CD4-positive, alpha-beta T cell treated with Interleukin-1 beta for 1 hour (primary cell): ENCODE results near the gene CSPG4.
A peak's percentile ranks its signal among the peaks of the same experiment; 100 is the strongest.
"Not testable (repeated sequence)": the region's sequence is repeated elsewhere in the genome, so short reads cannot be mapped to it uniquely, and the experiment has no call there.

ENCODE experiments used
- DNase-seq, 2 donors: peaks; one replicate each; pipeline ENCODE4 v3.0.0-alpha.2; 2020 to 2022

CSPG4 gene

DNA sequence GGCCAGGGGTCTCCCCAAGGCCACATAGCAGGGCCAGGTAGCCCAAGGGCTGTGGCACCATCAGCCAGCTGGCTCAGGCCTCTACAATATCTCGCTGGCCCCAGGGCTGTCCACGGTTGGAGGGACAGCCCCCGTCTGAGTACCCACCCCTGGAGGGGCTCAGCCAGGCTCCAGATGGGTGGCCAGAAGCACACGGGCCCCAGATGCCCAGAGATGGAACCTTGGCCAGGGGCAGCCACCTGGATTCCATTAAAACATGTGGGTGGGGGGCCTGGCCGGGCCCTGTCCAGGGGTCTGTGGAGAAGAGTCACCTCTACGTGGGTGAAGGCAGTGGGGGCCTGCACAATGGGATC, 8.4 kb downstream of the CSPG4 start:
- DNase-seq = no peak

DNA sequence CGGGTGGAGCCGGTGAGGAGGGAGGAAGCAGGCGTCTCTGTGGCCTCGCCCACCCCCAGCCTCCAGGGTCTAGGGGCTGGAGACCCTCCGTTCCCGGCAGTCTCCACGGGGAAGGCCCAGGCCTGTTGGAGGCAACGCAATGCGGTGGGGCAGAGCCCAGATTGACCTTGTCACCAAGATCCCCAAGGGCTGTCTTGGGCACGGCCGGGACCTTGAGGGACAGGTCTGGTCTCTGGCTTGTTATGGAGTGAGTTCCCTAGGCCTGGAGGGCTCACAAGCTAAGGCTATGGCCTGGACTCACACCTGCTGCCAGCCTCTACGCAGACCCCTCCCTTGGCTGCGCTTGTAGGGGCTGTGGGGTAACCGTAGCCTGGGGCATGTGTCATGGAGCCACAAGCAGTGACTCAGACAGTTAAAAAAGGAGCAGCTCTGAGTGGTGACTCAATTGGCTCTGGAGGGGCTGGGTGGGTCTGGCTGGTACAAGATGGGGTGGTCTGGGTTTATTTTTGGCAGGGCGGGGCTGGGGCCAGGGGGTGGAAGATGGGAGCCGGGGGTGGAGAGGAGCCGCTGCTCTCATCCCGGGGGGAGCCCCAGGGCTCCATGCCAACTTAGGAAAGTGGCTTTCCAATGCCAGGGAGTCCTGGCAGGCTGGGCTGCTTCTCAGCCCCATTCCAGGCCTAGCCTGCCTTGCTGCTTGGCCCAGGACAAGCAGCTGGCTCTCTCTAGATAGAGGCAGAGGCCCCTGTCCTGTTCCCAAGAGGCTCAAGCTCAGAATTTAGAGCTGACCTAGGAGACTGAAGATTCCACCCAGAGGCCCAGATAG, 9.0 kb downstream of the CSPG4 start:
- DNase-seq = not testable (repeated sequence)

DNA sequence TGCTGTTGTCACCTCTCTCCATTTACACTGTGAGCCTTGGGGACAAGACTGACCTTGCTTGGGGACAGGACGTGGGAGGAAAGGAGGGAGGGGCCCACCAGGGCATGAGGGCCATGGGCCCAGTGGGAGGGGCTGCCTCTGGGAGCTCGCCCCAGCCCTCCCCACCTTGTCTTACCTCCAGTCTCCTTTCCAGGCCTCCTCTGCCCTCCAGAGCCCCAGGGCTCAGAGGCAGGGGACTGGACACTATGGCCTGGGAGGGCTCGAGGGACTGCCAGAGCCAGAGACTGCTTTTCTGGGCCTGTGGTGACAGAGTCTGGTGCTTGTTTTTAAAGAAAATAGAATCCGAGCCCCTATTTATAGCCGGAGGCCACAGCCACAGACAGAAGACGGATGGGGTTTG, 10.2 kb downstream of the CSPG4 start:
- DNase-seq = no peak

DNA sequence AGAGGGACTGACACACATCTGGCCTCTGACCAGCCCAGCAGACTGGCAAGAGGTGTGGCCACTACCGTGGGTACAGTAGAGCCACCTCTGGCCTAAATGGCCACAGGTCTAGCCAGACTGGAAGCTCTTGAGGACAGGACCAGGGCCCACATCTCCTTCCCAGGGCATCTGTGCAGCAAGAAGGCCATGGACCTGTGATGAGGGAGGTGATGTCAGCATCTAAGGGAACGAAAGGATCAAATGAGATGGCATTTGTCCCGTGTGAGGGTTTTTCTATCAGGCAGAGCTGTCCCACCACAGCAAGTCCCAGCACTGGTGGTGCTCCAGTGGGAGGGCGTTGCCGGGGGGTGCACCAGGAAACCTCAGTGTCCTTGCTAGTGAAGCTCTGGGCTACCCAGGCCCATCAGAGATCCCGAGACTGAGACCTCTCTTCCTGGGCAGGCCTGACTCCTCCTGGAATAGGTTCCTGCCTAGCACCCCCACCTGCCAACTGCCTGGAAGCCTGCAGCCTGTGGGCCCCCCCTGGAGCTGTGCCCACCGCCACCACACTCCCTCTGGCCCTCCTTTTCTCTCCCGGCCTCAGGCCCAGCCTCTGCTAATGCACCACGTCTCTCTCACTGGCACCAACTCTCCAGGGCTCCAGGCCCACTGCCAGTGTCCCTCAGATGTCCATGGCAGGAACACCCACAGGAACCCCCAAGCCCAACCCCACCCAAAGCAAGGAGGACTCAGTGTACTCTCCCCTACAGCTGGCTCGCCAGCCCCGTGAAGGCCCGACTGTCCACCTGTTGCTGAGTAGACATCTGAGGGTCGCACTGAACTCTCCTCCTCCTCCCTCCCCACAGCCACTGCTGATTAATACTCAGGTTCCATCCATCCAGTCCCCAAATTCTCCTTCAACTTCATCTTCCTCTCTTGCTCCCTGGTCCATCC, 11.3 kb downstream of the CSPG4 start:
- DNase-seq = not testable (repeated sequence)

DNA sequence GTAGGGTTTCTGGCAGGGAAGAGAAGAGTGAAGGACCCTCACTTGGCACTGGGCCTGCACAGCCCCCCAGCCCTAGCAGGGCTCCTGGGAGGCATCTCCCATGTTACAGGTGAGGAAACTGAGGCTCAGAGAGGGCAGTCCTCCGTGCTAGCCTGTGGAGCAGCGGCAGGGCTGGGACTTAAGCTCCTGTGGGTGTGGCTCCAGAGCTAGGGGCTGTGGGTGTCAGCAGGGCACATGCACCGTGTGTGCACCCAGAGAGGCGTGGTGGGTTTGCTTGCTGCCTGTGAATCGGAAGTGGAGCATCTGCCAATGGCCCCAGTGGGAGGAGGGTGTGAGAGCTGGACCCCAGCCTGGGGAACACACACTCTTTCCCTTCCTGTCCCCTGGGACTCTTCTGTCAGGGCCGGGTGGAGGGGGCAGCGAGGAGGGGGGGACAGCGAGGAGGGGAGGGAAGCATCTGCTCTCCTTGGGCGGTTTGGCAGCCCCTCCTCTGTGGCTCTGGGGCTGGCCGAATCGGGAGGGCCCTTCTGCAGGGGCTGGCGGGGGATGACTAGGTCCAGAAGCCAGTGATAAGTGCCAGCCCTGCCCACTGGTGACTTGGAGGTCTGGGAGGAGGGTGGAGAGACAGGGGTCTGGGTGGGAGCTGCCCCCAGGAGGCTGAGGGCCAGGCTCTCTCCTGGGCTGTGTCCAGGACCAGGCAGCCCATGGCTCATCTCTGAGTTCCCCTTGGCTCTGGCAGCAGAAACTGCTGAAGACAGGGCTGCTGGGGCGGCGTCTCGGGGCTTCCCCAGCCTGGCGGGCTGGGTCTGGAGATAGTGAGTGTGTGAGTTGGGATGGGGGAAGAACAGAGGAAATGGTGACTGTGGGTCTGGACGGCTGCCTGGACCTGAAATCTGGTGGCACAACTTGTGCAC, 12.4 kb downstream of the CSPG4 start:
- peak in 1 of 2 donors; percentile 66 for DNase-seq

DNA sequence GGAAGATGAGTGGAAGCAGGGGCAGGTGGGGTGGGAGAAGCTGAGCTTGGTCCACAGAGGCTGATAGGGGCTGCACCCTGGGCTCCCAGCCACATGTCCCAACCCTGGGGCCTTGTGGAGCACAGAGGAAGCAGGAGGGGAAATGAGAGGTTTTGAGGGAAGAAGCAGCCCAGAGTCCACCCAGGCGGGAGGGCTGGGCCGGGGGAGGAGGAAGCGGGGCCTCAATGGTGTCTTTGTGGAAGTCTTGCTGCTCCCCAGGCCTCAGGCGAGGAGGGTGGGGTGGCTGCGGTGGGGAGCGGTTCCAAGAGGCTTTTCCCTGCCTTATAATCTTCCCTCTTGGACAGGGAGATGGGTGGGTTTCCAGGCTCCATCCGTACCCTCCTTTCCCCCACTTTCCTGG, 13.1 kb downstream of the CSPG4 start:
- DNase-seq = not testable (repeated sequence)

DNA sequence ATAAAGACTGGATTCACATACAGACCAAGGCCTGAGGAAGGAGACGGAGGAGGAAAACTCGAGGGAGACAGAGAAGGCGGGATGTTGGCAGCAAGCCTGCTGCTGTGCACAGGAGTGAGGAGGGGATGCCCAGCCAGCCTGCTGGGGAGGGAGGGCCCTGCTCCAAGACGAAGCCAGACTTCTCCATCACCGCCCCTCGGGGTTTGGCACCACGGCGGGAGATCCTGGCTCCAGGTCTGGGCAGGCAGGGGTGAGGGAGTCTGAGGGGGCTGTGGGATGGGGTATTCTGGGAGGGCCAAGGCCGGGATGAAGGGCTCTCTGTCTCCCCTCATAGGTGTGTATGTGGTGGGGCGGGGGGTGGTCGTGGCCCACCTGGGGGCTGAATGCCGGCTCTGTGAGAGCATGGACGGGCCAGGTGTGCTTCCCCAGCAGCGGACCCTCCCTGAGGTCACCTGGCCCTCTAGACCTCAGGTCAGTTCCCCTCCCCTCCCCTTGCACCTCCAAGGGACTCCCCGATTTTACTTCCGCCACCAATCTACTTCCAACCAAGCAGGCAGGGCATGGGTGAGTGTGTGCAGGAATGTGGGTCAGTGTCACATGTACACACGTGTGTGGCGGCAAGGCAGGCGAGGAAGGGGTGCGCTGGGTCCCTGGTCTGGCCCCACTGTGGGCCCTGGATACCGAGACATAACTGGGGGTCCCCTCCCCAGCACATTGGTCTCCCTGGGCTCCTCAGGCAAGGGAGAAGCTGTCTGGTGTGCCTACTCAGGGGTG, 14.5 kb downstream of the CSPG4 start:
- not testable (repeated sequence) for DNase-seq

DNA sequence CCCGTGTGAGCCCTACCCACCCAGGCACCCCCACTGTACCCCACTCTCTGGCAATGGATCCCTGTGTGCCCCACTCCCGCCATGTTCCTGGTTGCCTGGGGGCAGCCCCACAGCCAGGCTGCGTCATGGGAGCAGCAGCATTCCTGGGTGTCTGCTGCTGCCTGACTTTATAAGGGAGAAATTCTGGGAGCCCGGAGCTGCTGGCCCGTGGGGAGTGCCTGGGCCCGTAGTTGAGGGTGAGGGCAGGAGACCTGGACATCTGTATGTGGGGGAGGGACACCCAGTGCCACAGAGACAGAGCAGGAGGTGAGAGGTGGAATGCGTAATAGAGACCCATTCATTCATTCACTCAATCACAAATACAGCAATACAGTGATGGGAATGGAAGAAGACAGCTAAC, 15.1 kb downstream of the CSPG4 start:
- no peak for DNase-seq

DNA sequence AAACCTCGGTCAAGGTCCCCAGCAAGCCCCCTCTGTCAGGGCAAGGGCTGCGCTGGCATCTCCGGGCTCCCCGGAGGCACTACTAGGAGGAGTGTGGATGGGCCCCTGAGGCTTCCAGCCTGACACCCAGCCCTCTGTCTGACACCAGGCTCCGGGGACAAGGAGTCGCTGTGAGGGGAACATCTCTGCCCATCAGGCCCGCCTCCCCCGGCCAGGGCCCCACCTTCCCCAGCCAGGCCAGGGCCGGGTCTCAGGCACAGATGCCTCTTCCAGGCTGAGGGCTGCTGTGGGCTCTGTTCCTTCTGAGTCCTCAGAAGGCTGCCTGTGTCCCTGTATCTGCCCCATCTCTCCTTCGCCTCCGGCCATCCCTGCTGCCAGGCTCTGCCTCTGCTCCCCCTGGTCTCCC, 15.8 kb downstream of the CSPG4 start:
- DNase-seq = no peak

DNA sequence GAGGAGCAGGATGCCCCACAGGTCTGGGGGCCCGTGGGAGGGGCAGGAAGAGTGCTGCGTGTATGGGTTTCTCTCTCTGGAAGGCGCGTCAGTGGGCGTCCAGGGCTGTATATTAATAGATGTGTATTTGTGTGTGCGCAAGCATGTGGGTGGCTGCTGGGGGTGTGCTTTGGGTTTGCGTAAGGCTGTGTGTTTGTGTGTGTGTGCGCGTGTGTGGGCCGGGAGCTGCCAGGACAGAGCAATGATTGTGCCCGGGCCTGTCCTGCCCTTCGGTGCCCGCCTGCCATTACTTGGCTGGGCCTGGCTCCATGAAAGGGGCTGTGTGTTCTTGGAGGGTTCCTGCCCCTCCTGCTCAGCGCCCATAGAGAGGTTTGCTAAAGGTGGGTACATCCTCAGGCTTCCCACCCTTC, 16.3 kb downstream of the CSPG4 start:
- peak in 1 of 2 donors; percentile 37 for DNase-seq

DNA sequence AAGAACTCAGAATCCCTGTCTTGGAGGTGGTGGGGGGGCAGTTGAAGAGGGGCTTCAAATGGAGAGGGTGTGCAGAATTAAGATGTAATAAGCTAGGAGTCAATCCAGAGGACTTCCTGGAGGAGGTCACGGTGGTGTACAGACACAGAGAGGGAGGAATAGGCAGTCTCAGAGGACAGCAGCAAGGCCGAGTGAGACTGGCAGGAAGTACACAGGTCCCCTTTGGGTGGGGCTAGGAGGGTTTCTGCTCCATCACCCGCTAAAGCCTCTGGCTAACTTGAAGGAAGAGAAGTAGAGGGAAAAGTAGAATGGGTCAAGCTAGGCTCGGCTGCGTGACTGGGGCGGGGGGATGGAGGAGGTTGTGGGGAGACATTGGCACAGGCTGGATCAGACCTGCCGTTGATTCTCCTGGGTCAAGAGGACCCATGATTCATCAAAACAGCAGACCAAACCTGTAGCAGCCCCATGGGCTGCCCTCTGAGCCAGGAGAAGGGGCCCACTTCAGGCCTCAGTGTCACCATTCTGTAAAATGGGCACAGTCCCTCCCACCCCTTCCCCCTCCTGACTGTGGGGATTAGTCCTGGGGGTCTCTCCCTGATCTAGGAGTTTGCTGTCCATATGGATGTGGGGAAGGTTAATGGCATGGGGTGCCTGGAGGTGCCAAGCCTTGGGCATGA, 16.9 kb downstream of the CSPG4 start:
- DNase-seq = no peak

DNA sequence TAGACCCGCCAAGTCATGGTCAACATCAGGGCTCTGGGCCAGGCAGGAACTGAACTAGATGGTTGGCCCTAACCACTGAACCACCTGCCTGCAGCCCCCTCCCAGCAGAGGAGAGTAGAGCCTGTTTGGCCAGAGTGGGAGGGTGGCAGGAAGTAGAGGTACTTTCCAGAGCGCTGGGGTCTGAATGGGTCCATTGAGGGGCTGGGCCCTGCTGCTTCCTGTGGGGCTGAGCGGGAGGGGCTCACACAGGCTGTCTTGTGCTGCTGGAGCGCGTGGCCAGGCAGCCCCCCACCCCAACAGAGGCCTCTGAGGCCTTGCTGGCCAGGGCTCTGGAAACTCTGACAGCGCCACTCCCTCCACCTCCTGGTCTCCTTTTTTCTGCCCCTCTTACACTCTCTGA, 17.4 kb downstream of the CSPG4 start:
- DNase-seq = peak in 1 of 2 donors; percentile 17

DNA sequence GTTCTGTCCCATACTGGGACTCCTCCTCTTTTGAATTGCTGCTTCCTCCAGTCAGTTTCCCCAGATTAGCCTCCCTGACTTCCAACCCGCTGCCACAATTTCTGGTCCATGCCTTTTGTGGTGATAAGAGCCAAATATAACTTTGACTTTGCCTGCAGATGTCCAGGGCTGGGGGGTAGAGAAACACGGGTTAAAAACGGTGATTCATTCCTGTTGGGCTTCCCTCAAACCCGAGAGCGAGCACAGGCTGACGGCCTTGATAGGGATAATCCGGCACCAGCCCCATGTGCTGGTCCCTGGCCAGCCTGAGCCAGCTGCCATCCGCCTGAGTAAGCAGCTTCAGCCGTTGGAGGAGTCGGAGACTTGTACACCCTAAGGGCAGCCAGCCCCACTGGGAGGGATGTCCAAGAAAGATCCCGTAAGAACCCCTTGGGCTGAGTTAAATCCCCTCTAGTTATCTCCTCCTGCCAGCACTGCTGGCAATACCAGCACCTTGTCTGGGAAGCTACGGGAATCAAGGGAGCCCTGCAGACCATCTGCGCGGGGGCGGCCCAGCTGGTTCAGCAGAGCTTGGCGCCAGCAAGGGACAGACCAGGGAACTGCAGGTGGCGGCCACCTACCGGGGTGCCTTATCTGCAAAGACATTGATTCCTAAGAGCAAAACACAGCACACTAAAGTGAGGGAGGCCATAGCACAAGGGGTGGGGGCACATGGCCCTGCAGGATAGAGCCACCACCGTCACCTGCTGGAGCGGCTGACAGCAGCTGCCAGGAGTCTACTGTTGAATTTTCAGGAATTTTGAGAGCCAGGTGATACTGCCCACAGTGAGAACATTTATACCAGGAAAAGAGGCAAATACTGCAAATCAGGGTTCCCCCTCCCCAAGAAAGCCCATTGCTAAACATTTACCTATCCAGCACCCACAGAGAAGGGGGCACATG, 18.1 kb downstream of the CSPG4 start:
- no peak for DNase-seq

DNA sequence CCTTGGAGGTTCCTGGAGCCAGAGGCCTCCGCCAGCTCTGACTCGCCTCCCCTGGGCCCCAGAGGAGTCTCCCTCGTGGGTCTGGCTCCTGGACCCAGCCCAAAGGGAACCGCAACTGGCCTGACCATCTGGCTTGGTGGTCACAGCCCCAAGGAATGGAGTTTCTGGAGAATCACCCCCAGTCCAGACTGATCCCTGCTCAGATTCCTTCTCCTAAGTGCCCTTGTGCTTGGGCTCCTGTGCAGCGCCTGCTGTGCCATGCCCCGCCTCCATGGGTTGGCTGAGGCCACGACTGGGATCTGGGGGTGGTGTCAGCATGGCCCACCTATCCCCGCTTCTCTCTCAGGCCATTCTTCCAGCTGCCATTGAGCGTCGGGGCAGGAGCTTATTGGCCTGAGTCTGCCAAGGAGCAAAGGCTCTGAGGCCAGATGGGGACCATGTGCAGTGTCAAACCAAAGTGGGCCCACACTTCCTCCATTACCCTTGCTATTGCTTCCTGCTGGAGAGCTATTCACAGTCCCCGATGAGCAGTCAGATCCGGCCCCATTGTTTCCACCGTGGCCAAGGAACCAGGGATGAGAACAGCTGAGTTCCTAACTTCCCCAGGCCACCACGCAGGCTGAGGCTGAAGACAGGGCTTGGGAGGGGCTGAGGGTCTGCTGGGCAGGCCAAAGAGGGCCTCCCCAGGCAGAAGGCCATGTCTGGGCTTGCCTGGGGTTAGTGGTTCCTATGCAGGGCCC, 19.0 kb downstream of the CSPG4 start:
- no peak for DNase-seq

DNA sequence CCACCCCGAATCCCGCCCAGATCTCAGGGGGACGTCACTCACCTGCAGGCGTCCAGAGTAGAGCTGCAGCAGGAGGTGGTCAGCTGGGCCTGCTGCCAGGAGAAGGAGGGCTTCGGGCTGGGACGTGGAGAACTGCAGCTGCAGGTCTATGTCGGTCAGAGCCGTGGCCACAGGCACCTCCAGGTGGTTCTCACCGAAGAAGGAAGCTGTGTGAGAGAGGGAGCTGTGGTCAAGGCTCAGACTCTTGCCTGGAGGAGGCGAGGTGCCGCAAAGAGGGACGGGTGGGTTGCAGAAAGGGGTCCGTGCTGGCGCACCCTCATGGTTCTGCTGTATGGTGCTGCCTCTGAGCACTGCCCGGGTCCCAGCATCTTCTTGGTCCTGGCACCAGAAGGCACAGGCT, 19.6 kb downstream of the CSPG4 start:
- not testable (repeated sequence) for DNase-seq

DNA sequence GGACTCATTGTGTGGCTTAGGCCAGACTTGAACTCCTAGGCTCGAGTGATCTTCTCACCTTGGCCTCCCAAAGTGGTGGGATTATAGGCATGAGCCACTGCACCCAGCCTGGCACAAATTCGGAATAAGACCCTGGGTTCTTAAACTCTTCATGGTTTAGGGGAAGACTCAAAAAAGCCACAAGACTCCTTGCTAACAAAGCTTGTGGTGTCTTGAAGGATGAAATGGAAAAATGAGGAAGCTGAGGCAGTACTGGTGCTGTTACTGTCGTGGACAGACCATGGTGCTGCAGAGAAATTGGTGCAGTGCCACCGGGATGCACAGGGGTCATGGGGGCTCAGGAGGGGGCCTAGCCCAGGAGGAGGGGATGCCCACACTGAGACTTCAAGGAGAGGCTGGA, 20.3 kb downstream of the CSPG4 start:
- DNase-seq = not testable (repeated sequence)

DNA sequence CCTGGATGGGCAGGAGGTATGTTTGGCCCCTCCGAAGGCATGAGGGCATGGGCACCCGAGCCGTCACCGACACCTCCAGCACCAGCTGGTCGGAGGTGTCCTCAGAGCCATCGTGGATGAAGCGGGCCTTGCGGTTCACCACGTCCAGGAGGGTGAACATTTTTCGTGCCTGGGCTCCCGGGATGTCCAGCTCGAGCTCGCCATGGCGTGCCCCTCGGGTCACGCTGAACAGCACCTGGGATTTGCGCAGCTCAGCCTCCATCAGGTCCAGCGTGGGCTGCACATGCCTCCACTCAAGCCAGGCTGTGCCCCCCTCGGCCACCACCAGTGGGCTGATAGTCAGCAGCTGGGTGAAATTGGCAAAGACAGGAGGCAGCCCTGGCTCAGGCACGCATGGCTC, 23.2 kb downstream of the CSPG4 start:
- DNase-seq = not testable (repeated sequence)

DNA sequence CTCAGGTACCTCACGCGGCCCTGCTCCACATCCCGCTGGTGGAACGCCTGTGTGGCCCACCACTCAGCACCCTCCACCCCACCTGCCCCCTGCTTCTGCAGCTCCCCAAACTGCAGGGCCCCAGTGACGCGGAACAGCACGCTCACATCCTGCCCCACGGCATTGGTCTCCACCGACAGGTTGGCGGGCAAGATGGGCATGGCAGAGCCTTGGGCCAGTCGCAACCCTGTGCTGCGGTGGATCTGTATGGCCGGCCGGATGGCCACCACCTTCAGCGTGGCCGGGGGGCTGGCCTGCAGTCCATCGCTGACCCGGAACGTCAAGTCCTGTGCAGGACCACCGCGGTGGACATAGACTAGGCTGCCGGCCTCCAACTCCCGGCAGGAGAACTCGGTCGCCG, 23.8 kb downstream of the CSPG4 start:
- DNase-seq = no peak

DNA sequence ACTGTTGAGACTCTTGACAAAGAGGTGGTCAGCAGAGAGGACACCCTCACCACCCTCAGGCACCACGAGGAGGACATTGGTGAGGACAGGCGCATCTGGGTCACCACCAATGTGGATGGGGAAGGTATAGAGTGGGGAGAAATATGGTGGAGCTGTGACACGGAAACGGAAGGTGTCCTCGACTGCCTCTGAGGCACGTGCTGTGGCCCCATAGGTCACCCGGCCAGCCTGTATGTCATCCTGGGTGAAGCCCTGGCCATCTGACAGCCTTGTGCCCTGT, 24.4 kb downstream of the CSPG4 start:
- no peak for DNase-seq
